ENCODE data around the gene PDCD1.

DNA sequence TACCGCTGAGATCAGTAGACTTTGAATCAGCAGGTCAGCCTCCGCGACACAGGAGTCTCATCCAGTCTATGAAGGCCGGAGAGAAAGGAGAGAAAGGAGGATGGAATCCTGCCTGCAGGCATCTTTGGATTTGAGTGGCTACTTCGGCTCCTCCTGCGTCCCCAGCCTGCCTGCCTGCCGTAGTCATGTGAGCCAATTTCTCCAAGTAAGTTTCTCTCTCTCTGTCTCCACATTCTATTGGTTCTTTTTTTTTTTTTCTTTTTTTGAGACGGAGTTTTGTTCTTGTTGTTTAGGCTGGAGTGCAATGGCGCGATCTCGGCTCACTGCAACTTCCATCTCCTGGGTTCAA lies 16.7 kb downstream of the PDCD1 start:
- TF ChIP-seq, protein P1, sequence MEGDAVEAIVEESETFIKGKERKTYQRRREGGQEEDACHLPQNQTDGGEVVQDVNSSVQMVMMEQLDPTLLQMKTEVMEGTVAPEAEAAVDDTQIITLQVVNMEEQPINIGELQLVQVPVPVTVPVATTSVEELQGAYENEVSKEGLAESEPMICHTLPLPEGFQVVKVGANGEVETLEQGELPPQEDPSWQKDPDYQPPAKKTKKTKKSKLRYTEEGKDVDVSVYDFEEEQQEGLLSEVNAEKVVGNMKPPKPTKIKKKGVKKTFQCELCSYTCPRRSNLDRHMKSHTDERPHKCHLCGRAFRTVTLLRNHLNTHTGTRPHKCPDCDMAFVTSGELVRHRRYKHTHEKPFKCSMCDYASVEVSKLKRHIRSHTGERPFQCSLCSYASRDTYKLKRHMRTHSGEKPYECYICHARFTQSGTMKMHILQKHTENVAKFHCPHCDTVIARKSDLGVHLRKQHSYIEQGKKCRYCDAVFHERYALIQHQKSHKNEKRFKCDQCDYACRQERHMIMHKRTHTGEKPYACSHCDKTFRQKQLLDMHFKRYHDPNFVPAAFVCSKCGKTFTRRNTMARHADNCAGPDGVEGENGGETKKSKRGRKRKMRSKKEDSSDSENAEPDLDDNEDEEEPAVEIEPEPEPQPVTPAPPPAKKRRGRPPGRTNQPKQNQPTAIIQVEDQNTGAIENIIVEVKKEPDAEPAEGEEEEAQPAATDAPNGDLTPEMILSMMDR (IDR thresholded peaks at IDR 0.05), result no peak
- TF ChIP-seq POLR2A (IDR thresholded peaks at IDR 0.05), result no peak

Measured in esophagus squamous epithelium (tissue), 4 donors.